GM23338 (cell line): ENCODE measurements around the gene FAN1. TPM values are rescaled to one million over a fixed set of nuclear protein-coding genes. Genes with fewer than 3 reads are reported as not detected.

Experiments
- ATAC-seq: fragments of 200-7000 bp; cut with Tn5 transposase; 3 replicates; pipeline ENCODE4 v1.9.1; 2020
- DNase-seq: peaks from one replicate; pipeline ENCODE4 v3.0.0-alpha.2; 2015; ENCODE audit warnings: low spot score
- H2AFZ ChIP-seq: fragments of 200-600 bp; sonication (generic); 2 replicates; pipeline ENCODE4 v1.8.0; 2016; ENCODE audit warnings: antibody characterized with exemption, mild to moderate bottlenecking, moderate library complexity
- H3F3A ChIP-seq: fragments of 200-600 bp; sonication (generic); replicated peaks from 2 replicates; pipeline ENCODE4 v1.8.0; 2017; ENCODE audit warnings: antibody characterized with exemption, mixed run types, low read depth
- H3K27ac ChIP-seq: fragments of 200-600 bp; sonication (generic); 2 replicates; pipeline ENCODE4 v1.6.1; 2016; ENCODE audit warnings: low read depth
- H3K27me3 ChIP-seq: fragments of 200-600 bp; sonication (generic); 2 replicates; pipeline ENCODE4 v1.8.0; 2016; ENCODE audit warnings: mild to moderate bottlenecking, mixed run types, moderate library complexity; ENCODE audit not compliant: insufficient read depth
- H3K36me3 ChIP-seq: fragments of 200-600 bp; sonication (generic); 2 replicates; pipeline ENCODE4 v1.8.0; 2016; ENCODE audit warnings: mild to moderate bottlenecking; ENCODE audit not compliant: insufficient read depth
- H3K4me1 ChIP-seq: fragments of 200-600 bp; sonication (generic); 2 replicates; pipeline ENCODE4 v1.8.0; 2016; ENCODE audit warnings: mild to moderate bottlenecking, moderate library complexity; ENCODE audit not compliant: insufficient read depth
- H3K4me2 ChIP-seq: fragments of 200-600 bp; sonication (generic); 2 replicates; pipeline ENCODE4 v1.7.1; 2017; ENCODE audit warnings: mixed run types
- H3K4me3 ChIP-seq: fragments of 200-600 bp; sonication (generic); 2 replicates; pipeline ENCODE4 v1.6.1; 2016; ENCODE audit warnings: mixed run types
- H3K79me2 ChIP-seq: fragments of 200-600 bp; sonication (generic); replicated peaks from 2 replicates; pipeline ENCODE4 v1.8.0; 2017; ENCODE audit warnings: mild to moderate bottlenecking; ENCODE audit not compliant: insufficient read depth
- H3K9me2 ChIP-seq: fragments of 200-600 bp; sonication (generic); 2 replicates; pipeline ENCODE4 v1.8.0; 2017; ENCODE audit not compliant: insufficient read depth
- H4K20me1 ChIP-seq: fragments of 200-600 bp; sonication (generic); replicated peaks from 2 replicates; pipeline ENCODE4 v1.8.0; 2017; ENCODE audit warnings: mild to moderate bottlenecking; ENCODE audit not compliant: insufficient read depth
- H3K27ac Mint-ChIP-seq: 2 replicates; pipeline ENCODE4 v1.8.0; 2020; ENCODE audit warnings: inconsistent platforms, mild to moderate bottlenecking, moderate library complexity, mixed read lengths
- H3K27me3 Mint-ChIP-seq: 3 replicates; pipeline ENCODE4 v1.8.0; 2022; ENCODE audit warnings: low read depth, mild to moderate bottlenecking, moderate library complexity, mixed read lengths, inconsistent platforms; ENCODE audit not compliant: insufficient read depth, poor library complexity
- H3K36me3 Mint-ChIP-seq: 3 replicates; pipeline ENCODE4 v1.8.0; 2021; ENCODE audit warnings: low read depth, mild to moderate bottlenecking, inconsistent platforms, moderate library complexity, mixed read lengths
- H3K4me1 Mint-ChIP-seq: 3 replicates; pipeline ENCODE4 v1.8.0; 2020; ENCODE audit warnings: mild to moderate bottlenecking, inconsistent platforms, mixed read lengths
- H3K4me3 Mint-ChIP-seq: 3 replicates; pipeline ENCODE4 v1.8.0; 2021; ENCODE audit warnings: moderate library complexity, mild to moderate bottlenecking, inconsistent platforms, mixed read lengths
- H3K9me3 Mint-ChIP-seq: 3 replicates; pipeline ENCODE4 v1.8.0; 2020; ENCODE audit warnings: moderate library complexity, mild to moderate bottlenecking, inconsistent platforms, mixed read lengths
- CREB1 ChIP-seq: fragments of 250-450 bp; sonication (Bioruptor Pico); IDR thresholded peaks from 2 replicates; pipeline ENCODE4 v1.5.0; 2020; ENCODE audit warnings: low read depth, mild to moderate bottlenecking, moderate library complexity
- CTCF ChIP-seq, 2 experiments: fragments of 200-600 bp in 1 of 2; sonication (generic) in 1 of 2; conservative IDR thresholded peaks; 2 replicates each; pipeline versions ENCODE4 v1.5.1 to v1.6.1; 2016 to 2017; ENCODE audit warnings: antibody characterized with exemption in 2 of 2, low read depth in 2 of 2, mild to moderate bottlenecking in 2 of 2, moderate library complexity in 1 of 2
- EZH2 ChIP-seq: fragments of 200-600 bp; sonication (generic); IDR thresholded peaks from one replicate; pipeline ENCODE4 v1.8.0; 2017; ENCODE audit warnings: antibody characterized with exemption, mild to moderate bottlenecking, low read depth; ENCODE audit not compliant: unreplicated experiment
- EZH2phosphoT487 ChIP-seq: fragments of 200-600 bp; sonication (generic); IDR thresholded peaks from one replicate; pipeline ENCODE4 v1.8.1; 2018; ENCODE audit warnings: antibody characterized with exemption; ENCODE audit not compliant: unreplicated experiment
- JUNB ChIP-seq: IDR thresholded peaks from one replicate; pipeline ENCODE4 v1.6.1; 2016; ENCODE audit warnings: antibody characterized with exemption; ENCODE audit not compliant: unreplicated experiment
- NANOG ChIP-seq: IDR thresholded peaks from 2 replicates; pipeline ENCODE4 v1.6.1; 2016; ENCODE audit warnings: antibody characterized with exemption, borderline replicate concordance
- POLR2AphosphoS5 ChIP-seq: IDR thresholded peaks from 2 replicates; pipeline ENCODE4 v1.6.1; 2016; ENCODE audit warnings: antibody characterized with exemption, low read depth
- STAT1 ChIP-seq: IDR thresholded peaks from one replicate; pipeline ENCODE4 v1.6.1; 2016; ENCODE audit warnings: antibody characterized with exemption; ENCODE audit not compliant: unreplicated experiment
- ZNF114 ChIP-seq: fragments of 250-450 bp; sonication (Bioruptor Pico); IDR thresholded peaks from 2 replicates; pipeline ENCODE4 v1.5.0; 2020; ENCODE audit warnings: mild to moderate bottlenecking, moderate library complexity
- ZNF331 ChIP-seq: fragments of 250-450 bp; sonication (Bioruptor Pico); IDR thresholded peaks from 2 replicates; pipeline ENCODE4 v1.5.0; 2020; ENCODE audit warnings: low read depth, mild to moderate bottlenecking, moderate library complexity
- polyA plus RNA-seq: library from polyadenylated mRNA; unstranded; fragments of >200 nt; fragmentation: Nextera tagmentation; extraction: Ambion mirVana; gene quantifications from 2 replicates; pipeline ENCODE4 v1.2.1, GENCODE V29; 2016
- total RNA-seq: library from RNA; depleted of rRNA; stranded (reverse); fragments of >200 nt; shearing (Covaris generic); gene quantifications from 2 replicates; pipeline ENCODE4 v1.2.3, GENCODE V29; 2014
- TF ChIP-seq, protein P1 (sequence below): IDR thresholded peaks from one replicate; pipeline ENCODE4 v1.6.1; 2018; ENCODE audit warnings: antibody characterized with exemption; ENCODE audit not compliant: unreplicated experiment
- TF ChIP-seq, protein P2 (sequence below): IDR thresholded peaks from 2 replicates; pipeline ENCODE4 v1.6.1; 2016; ENCODE audit warnings: antibody characterized with exemption
- TF ChIP-seq, protein P3 (sequence below): fragments of 250-450 bp; sonication (Bioruptor Pico); IDR thresholded peaks from 2 replicates; pipeline ENCODE4 v1.5.0; 2020; ENCODE audit warnings: mild to moderate bottlenecking, moderate library complexity

Gene FAN1
- total and polyA plus RNA-seq, 2 experiments from 2014 or later = 9.1 to 29.2 TPM

- Histone ChIP-seq H3K9me2 (no peaks in the 10 kb centered on the region), H3K27ac (no peak overlapping the region), H3K79me2 (no peaks in the 10 kb centered on the region), H2AFZ (no peak overlapping the region), H4K20me1 (no peaks in the 10 kb centered on the region), H3K4me2 (no peak overlapping the region), H3K36me3 (no peaks in the 10 kb centered on the region; the same call in 1 of the 2 replicates), H3K27me3 (no peaks in the 10 kb centered on the region), H3K4me1 (no peaks in the 10 kb centered on the region), H3K4me3 (no peak overlapping the region), H3F3A (no peaks in the 10 kb centered on the region)
- no peak overlapping the region for H3K27ac Mint-ChIP-seq
- H3K4me3 Mint-ChIP-seq = no peak overlapping the region
- TF ChIP-seq EZH2 (no peak), ZNF331 (CRISPR knock-in tag) (no peak), CTCF (conservative IDR thresholded peaks at IDR 0.05; ENCODE audit: low read depth in 2 of 2) (no peak), CREB1 (CRISPR knock-in tag) (no peak), JUNB (no peak), STAT1 (no peak), ZNF114 (no peak), NANOG (no peak), POLR2AphosphoS5 (no peak), EZH2phosphoT487 (no peak)
- TF ChIP-seq, protein P1, sequence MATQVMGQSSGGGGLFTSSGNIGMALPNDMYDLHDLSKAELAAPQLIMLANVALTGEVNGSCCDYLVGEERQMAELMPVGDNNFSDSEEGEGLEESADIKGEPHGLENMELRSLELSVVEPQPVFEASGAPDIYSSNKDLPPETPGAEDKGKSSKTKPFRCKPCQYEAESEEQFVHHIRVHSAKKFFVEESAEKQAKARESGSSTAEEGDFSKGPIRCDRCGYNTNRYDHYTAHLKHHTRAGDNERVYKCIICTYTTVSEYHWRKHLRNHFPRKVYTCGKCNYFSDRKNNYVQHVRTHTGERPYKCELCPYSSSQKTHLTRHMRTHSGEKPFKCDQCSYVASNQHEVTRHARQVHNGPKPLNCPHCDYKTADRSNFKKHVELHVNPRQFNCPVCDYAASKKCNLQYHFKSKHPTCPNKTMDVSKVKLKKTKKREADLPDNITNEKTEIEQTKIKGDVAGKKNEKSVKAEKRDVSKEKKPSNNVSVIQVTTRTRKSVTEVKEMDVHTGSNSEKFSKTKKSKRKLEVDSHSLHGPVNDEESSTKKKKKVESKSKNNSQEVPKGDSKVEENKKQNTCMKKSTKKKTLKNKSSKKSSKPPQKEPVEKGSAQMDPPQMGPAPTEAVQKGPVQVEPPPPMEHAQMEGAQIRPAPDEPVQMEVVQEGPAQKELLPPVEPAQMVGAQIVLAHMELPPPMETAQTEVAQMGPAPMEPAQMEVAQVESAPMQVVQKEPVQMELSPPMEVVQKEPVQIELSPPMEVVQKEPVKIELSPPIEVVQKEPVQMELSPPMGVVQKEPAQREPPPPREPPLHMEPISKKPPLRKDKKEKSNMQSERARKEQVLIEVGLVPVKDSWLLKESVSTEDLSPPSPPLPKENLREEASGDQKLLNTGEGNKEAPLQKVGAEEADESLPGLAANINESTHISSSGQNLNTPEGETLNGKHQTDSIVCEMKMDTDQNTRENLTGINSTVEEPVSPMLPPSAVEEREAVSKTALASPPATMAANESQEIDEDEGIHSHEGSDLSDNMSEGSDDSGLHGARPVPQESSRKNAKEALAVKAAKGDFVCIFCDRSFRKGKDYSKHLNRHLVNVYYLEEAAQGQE = no peak
- TF ChIP-seq, protein P2, sequence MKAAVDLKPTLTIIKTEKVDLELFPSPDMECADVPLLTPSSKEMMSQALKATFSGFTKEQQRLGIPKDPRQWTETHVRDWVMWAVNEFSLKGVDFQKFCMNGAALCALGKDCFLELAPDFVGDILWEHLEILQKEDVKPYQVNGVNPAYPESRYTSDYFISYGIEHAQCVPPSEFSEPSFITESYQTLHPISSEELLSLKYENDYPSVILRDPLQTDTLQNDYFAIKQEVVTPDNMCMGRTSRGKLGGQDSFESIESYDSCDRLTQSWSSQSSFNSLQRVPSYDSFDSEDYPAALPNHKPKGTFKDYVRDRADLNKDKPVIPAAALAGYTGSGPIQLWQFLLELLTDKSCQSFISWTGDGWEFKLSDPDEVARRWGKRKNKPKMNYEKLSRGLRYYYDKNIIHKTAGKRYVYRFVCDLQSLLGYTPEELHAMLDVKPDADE = no peak
- TF ChIP-seq, protein P3, sequence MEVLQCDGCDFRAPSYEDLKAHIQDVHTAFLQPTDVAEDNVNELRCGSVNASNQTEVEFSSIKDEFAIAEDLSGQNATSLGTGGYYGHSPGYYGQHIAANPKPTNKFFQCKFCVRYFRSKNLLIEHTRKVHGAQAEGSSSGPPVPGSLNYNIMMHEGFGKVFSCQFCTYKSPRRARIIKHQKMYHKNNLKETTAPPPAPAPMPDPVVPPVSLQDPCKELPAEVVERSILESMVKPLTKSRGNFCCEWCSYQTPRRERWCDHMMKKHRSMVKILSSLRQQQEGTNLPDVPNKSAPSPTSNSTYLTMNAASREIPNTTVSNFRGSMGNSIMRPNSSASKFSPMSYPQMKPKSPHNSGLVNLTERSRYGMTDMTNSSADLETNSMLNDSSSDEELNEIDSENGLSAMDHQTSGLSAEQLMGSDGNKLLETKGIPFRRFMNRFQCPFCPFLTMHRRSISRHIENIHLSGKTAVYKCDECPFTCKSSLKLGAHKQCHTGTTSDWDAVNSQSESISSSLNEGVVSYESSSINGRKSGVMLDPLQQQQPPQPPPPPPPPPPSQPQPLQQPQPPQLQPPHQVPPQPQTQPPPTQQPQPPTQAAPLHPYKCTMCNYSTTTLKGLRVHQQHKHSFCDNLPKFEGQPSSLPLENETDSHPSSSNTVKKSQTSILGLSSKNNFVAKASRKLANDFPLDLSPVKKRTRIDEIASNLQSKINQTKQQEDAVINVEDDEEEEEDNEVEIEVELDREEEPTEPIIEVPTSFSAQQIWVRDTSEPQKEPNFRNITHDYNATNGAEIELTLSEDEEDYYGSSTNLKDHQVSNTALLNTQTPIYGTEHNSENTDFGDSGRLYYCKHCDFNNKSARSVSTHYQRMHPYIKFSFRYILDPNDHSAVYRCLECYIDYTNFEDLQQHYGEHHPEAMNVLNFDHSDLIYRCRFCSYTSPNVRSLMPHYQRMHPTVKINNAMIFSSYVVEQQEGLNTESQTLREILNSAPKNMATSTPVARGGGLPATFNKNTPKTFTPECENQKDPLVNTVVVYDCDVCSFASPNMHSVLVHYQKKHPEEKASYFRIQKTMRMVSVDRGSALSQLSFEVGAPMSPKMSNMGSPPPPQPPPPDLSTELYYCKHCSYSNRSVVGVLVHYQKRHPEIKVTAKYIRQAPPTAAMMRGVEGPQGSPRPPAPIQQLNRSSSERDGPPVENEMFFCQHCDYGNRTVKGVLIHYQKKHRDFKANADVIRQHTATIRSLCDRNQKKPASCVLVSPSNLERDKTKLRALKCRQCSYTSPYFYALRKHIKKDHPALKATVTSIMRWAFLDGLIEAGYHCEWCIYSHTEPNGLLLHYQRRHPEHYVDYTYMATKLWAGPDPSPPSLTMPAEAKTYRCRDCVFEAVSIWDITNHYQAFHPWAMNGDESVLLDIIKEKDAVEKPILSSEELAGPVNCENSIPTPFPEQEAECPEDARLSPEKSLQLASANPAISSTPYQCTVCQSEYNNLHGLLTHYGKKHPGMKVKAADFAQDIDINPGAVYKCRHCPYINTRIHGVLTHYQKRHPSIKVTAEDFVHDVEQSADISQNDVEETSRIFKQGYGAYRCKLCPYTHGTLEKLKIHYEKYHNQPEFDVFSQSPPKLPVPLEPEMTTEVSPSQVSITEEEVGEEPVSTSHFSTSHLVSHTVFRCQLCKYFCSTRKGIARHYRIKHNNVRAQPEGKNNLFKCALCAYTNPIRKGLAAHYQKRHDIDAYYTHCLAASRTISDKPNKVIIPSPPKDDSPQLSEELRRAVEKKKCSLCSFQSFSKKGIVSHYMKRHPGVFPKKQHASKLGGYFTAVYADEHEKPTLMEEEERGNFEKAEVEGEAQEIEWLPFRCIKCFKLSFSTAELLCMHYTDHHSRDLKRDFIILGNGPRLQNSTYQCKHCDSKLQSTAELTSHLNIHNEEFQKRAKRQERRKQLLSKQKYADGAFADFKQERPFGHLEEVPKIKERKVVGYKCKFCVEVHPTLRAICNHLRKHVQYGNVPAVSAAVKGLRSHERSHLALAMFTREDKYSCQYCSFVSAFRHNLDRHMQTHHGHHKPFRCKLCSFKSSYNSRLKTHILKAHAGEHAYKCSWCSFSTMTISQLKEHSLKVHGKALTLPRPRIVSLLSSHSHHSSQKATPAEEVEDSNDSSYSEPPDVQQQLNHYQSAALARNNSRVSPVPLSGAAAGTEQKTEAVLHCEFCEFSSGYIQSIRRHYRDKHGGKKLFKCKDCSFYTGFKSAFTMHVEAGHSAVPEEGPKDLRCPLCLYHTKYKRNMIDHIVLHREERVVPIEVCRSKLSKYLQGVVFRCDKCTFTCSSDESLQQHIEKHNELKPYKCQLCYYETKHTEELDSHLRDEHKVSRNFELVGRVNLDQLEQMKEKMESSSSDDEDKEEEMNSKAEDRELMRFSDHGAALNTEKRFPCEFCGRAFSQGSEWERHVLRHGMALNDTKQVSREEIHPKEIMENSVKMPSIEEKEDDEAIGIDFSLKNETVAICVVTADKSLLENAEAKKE (CRISPR knock-in tag) = no peak
- H3K27me3 Mint-ChIP-seq = peaks cover 5% of the 10 kb centered on the region
- peaks cover 9% of the 10 kb centered on the region; the same call in 2 of the 3 replicates for H3K4me1 Mint-ChIP-seq
- ATAC-seq = no peak
- peaks cover 29% of the 10 kb centered on the region for H3K36me3 Mint-ChIP-seq
- no peak for DNase-seq
- H3K9me3 Mint-ChIP-seq = no peaks in the 10 kb centered on the region
Measured at GRCh38 chr15:30958219-30958618, 54.5 kb downstream of the FAN1 start.
